Heart left ventricle (tissue), 16 donors: ENCODE results near the gene RDX. TPM values are rescaled to one million over a fixed set of nuclear protein-coding genes. Genes with fewer than 3 reads are reported as not detected.

Experiments used
- ATAC-seq, 4 donors: fragments of 200-7000 bp; cut with Tn5 transposase; one replicate each; pipeline ENCODE4 v1.9.1; 2020 to 2022; ENCODE audit warnings: moderate library complexity in 4 of 4, mild to moderate bottlenecking in 3 of 4, moderate number of reproducible peaks in 1 of 4
- DNase-seq, 5 donors: peaks; one replicate each; pipeline ENCODE4 v3.0.0-alpha.2; 2020
- H3K27ac ChIP-seq, 12 donors: fragments of 200-600 bp; sonication (generic) in 4 of 12; one replicate each; pipeline versions ENCODE4 v1.5.0 to v1.8.0; 2016 to 2022; ENCODE audit warnings: mild to moderate bottlenecking in 2 of 12
- H3K27me3 ChIP-seq, 9 donors: fragments of 200-600 bp; sonication (generic) in 2 of 9; one replicate each; pipeline versions ENCODE4 v1.5.1 to v1.8.0; 2016 to 2022; ENCODE audit warnings: mild to moderate bottlenecking in 3 of 9
- H3K36me3 ChIP-seq, 9 donors: fragments of 200-600 bp; sonication (generic) in 2 of 9; one replicate each; pipeline versions ENCODE4 v1.5.0 to v1.8.0; 2018 to 2022; ENCODE audit warnings: mild to moderate bottlenecking in 2 of 9
- H3K4me1 ChIP-seq, 12 donors: fragments of 200-600 bp; sonication (generic) in 4 of 12; one replicate each; pipeline versions ENCODE4 v1.5.0 to v1.8.0; 2016 to 2022; ENCODE audit warnings: mild to moderate bottlenecking in 3 of 12
- H3K4me3 ChIP-seq, 12 donors: fragments of 200-600 bp; sonication (generic) in 4 of 12; one replicate each; pipeline versions ENCODE4 v1.5.0 to v1.8.0; 2017 to 2022; ENCODE audit warnings: mild to moderate bottlenecking in 9 of 12, moderate library complexity in 4 of 12
- H3K9me3 ChIP-seq, 12 donors: fragments of 200-600 bp; sonication (generic) in 4 of 12; one replicate each; pipeline versions ENCODE4 v1.5.0 to v1.8.0; 2016 to 2022; ENCODE audit warnings: mild to moderate bottlenecking in 1 of 12
- CTCF ChIP-seq, 12 donors: fragments of 200-600 bp; sonication (generic) in 4 of 12; IDR thresholded peaks; one replicate each; pipeline versions ENCODE4 v1.5.0 to v1.8.0; 2018 to 2022; ENCODE audit warnings: antibody characterized with exemption in 12 of 12, mild to moderate bottlenecking in 5 of 12
- POLR2A ChIP-seq, 2 donors: fragments of 450-650 bp; IDR thresholded peaks; one replicate each; pipeline ENCODE4 v1.6.1; 2017; ENCODE audit warnings: antibody characterized with exemption in 2 of 2, mild to moderate bottlenecking in 2 of 2, moderate library complexity in 2 of 2
- WGBS, 4 donors: extraction: QIAGEN DNeasy Blood & Tissue Kit in 2 of 4; methylation state at CpG; one replicate each; pipeline versions ENCODE4 v1.1.5 to v1.1.7; 2013 to 2018; 5-methylcytosine and 5-hydroxymethylcytosine counted together
- intact Hi-C, 10 donors: fragments of 100-400 bp; cut with DNase I; formaldehyde crosslinking; loops; one replicate each; pipeline versions ENCODE4 v1.11.1 to v1.14.2; 2022
- polyA plus RNA-seq, 2 donors: library from polyadenylated mRNA; stranded (reverse); fragments of 200-250 nt; gene quantifications; one replicate each; pipeline ENCODE4 v1.2.3, GENCODE V29; 2013
- total RNA-seq, 9 donors: library from RNA; depleted of rRNA in 2 of 9; stranded (reverse); fragments of >200 nt in 2 of 9; fragmentation: NEBNext Ultra II Directional in 3 of 9; extraction: Animal tissue kit (Norgen Biotek cat#: 25700) in 3 of 9; gene quantifications; one replicate each; pipeline versions ENCODE4 v1.1.0 to v1.2.4, GENCODE V29; 2016 to 2023
- donor health status: ischemic (EF 13 %, LVEDD 7.1; RV severe dilation, severe dysfunction).
- donor health status: healthy with polysubstance abuse.
- donor health status: DM: no; HTN: yes; CAD: no.
- donor health status: DM: no; HTN: no; CAD: no.
- donor health status: ischemic (EF 25% LVEDD 6.9; RV normal size, moderate dysfunction).
- donor health status: ischemic (EF 25% LVEDD 5.7; RV mildly dilated, moderate dysfunction).
- donor health status: healthy.
- donor health status: DM: yes; HTN: yes; CAD: no.
- donor health status: ischemic (EF 35%, LVEDD 5.7; RV mildly dilated, moderate dysfunction).
- donor health status: nonischemic (EF 11% LVEDD 7.7; RV severe dilation, severe dysfunction).
- donor health status: DM: yes; HTN: yes; CAD: no.
- donor health status: PGD.
- donor health status: ischemic (EF 29% LVEDD 5.4; RV normal size, mild dysfunction).
- donor health status: nonischemic (EF 23%, LVEDD 6.1; RV moderate dilation, normal function).

RDX gene
- total and polyA plus RNA-seq, 11 donors, result 33.5 to 148 (median 120) TPM

GRCh38 chr11:110243791-110244190 is 52.6 kb downstream of the RDX start:
- WGBS, 4 donors, result 93 to 100% (median 98%) methylated on average over 1 of the region's 1 CpG
- no peak for DNase-seq
- H3K9me3 ChIP-seq, result no peaks in the 10 kb centered on the region
- no peak for ATAC-seq
- peaks cover 0 to 79% (median 51%) of the 10 kb centered on the region in 9 donors for H3K36me3 ChIP-seq
- H3K27ac ChIP-seq, result no peak overlapping the region
- H3K27me3 ChIP-seq, result no peaks in the 10 kb centered on the region
- no peaks in the 10 kb centered on the region for H3K4me1 ChIP-seq
- TF ChIP-seq CTCF (IDR thresholded peaks at IDR 0.05) (no peak), POLR2A (IDR thresholded peaks at IDR 0.05) (no peak)
- intact Hi-C loops, result no loop called here
- H3K4me3 ChIP-seq, result no peak overlapping the region

- no peak for DNase-seq
- H3K4me3 ChIP-seq, result no peak overlapping the region
- no peaks in the 10 kb centered on the region for H3K9me3 ChIP-seq
- intact Hi-C loops, result no loop called here
- no peaks in the 10 kb centered on the region for H3K27me3 ChIP-seq
- no peak for ATAC-seq
- no peak overlapping the region for H3K27ac ChIP-seq
- H3K36me3 ChIP-seq, result peaks cover 0 to 80% (median 51%) of the 10 kb centered on the region in 9 donors
- TF ChIP-seq POLR2A (IDR thresholded peaks at IDR 0.05), result no peak
- no peak for TF ChIP-seq CTCF (IDR thresholded peaks at IDR 0.05)
- H3K4me1 ChIP-seq, result no peaks in the 10 kb centered on the region
Measured at GRCh38 chr11:110242746-110243145, 53.7 kb downstream of the RDX start.

GRCh38 chr11:110242188-110242587 is 54.2 kb downstream of the RDX start:
- WGBS, 4 donors, result 92 to 95% (median 94%) methylated on average over 7 of the region's 7 CpGs
- H3K36me3 ChIP-seq, result peaks cover 0 to 80% (median 51%) of the 10 kb centered on the region in 9 donors

DNA sequence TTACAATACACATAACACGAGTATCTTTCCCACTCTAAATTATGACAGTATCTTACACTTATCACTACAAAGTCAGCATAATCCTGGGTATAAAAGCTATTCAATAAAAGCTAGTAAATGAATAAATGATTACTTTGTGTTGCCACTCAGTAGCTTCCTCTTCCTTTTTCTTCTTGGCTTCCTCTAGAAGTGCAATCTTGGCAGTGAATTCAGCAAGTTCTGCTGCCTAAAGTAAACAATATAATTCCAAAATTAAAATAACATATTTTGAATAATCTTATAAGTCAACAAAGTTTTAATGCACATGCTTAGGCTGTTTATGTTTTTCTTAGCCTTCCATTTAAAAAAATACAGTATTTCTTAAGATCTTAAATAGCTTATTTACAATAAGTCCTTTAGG is 60.4 kb downstream of the RDX start:
- WGBS, 4 donors, result 61 to 84% (median 73%) methylated on average over 1 of the region's 1 CpG

More at GRCh38 chr11:110242188-110242587, 54.2 kb downstream of the RDX start:
- H3K4me1 ChIP-seq, result no peaks in the 10 kb centered on the region
- DNase-seq (no peak), ATAC-seq (no peak)
- no peaks in the 10 kb centered on the region for H3K9me3 ChIP-seq
- H3K27ac ChIP-seq, result no peak overlapping the region
- H3K27me3 ChIP-seq, result no peaks in the 10 kb centered on the region
- no peak for TF ChIP-seq CTCF (IDR thresholded peaks at IDR 0.05)
- no peak for TF ChIP-seq POLR2A (IDR thresholded peaks at IDR 0.05)
- intact Hi-C loops, result no loop called here
- no peak overlapping the region for H3K4me3 ChIP-seq

More for the DNA sequence above, 60.4 kb downstream of the RDX start:
- Histone ChIP-seq H3K9me3 (no peaks in the 10 kb centered on the region), H3K4me3 (no peak overlapping the region), H3K4me1 (peaks cover 0 to 3% (median 0%) of the 10 kb centered on the region in 12 donors), H3K36me3 (peaks cover 0 to 92% (median 78%) of the 10 kb centered on the region in 9 donors), H3K27me3 (no peaks in the 10 kb centered on the region), H3K27ac (no peak overlapping the region)
- no peak for DNase-seq
- ATAC-seq, result no peak
- TF ChIP-seq CTCF (IDR thresholded peaks at IDR 0.05) (no peak), POLR2A (IDR thresholded peaks at IDR 0.05) (no peak)
- intact Hi-C loops, result no loop called here
